Activated B cell treated with CpG ODN at 0.5 μM for 24 hours (primary cell): ENCODE data around the gene DLGAP1. TPM values are rescaled to one million over a fixed set of nuclear protein-coding genes. Genes with fewer than 3 reads are reported as not detected.
"Not testable (repeated sequence)": the region's sequence is repeated elsewhere in the genome, so short reads cannot be mapped to it uniquely, and the experiment has no call there.

Source experiments
- ATAC-seq: fragments of 200-7000 bp; cut with Tn5 transposase; one replicate; pipeline ENCODE4 v1.10.0; 2021; ENCODE audit warnings: low read depth, mild to moderate bottlenecking, moderate library complexity
- CTCF ChIA-PET: fragments of 350-600 bp; sonication (Branson Sonifier 250); formaldehyde crosslinking; loops from one replicate; lab custom pipeline; 2021; ENCODE audit warnings: antibody characterized with exemption; lab: Charles Lee
- POLR2A ChIA-PET: fragments of 350-600 bp; sonication (Branson Sonifier 250); formaldehyde crosslinking; loops from one replicate; lab custom pipeline; 2021; ENCODE audit warnings: antibody characterized with exemption; lab: Charles Lee
- DNase-seq: peaks from one replicate; pipeline ENCODE4 v3.0.0; 2022
- H3K27ac Mint-ChIP-seq: one replicate; pipeline ENCODE4 v1.8.0; 2020; ENCODE audit warnings: mixed read lengths
- H3K27me3 Mint-ChIP-seq: one replicate; pipeline ENCODE4 v1.8.0; 2021; ENCODE audit warnings: mixed read lengths
- H3K36me3 Mint-ChIP-seq: one replicate; pipeline ENCODE4 v1.8.0; 2021; ENCODE audit warnings: low read depth, mixed read lengths
- H3K4me1 Mint-ChIP-seq: one replicate; pipeline ENCODE4 v1.8.0; 2021; ENCODE audit warnings: mixed read lengths
- H3K4me3 Mint-ChIP-seq: one replicate; pipeline ENCODE4 v1.8.0; 2020; ENCODE audit warnings: mild to moderate bottlenecking, mixed read lengths
- H3K9me3 Mint-ChIP-seq: one replicate; pipeline ENCODE4 v1.8.0; 2020; ENCODE audit warnings: mixed read lengths
- intact Hi-C: fragments of 100-400 bp; cut with micrococcal nuclease; formaldehyde crosslinking; loops from one replicate; pipeline ENCODE4 v1.15.1; 2024
- total RNA-seq: library from RNA; stranded (reverse); gene quantifications from 2 replicates; pipeline ENCODE4 v1.2.3, GENCODE V29; 2022
- TF ChIP-seq, protein P1 (sequence below): fragments of 200-600 bp; IDR thresholded peaks from one replicate; pipeline ENCODE4 v1.8.0; 2022; ENCODE audit warnings: antibody characterized with exemption, mild to moderate bottlenecking

DLGAP1 gene
- total RNA-seq, 1 donor from 2014 or later: 0.18 TPM

GRCh38 chr18:3709205-3709604, 745.9 kb downstream of the DLGAP1 start:
- TF ChIP-seq, protein P1, sequence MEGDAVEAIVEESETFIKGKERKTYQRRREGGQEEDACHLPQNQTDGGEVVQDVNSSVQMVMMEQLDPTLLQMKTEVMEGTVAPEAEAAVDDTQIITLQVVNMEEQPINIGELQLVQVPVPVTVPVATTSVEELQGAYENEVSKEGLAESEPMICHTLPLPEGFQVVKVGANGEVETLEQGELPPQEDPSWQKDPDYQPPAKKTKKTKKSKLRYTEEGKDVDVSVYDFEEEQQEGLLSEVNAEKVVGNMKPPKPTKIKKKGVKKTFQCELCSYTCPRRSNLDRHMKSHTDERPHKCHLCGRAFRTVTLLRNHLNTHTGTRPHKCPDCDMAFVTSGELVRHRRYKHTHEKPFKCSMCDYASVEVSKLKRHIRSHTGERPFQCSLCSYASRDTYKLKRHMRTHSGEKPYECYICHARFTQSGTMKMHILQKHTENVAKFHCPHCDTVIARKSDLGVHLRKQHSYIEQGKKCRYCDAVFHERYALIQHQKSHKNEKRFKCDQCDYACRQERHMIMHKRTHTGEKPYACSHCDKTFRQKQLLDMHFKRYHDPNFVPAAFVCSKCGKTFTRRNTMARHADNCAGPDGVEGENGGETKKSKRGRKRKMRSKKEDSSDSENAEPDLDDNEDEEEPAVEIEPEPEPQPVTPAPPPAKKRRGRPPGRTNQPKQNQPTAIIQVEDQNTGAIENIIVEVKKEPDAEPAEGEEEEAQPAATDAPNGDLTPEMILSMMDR: no peak
- H3K4me3 Mint-ChIP-seq: no peak overlapping the region
- H3K27me3 Mint-ChIP-seq: peaks cover 17% of the 10 kb centered on the region
- intact Hi-C loops: no loop called here
- ChIA-PET CTCF (no interaction called here), POLR2A (no interaction called here)
- H3K36me3 Mint-ChIP-seq: no peaks in the 10 kb centered on the region
- no peaks in the 10 kb centered on the region for H3K4me1 Mint-ChIP-seq
- DNase-seq (no peak), ATAC-seq (no peak)
- no peak overlapping the region for H3K27ac Mint-ChIP-seq
- H3K9me3 Mint-ChIP-seq: no peaks in the 10 kb centered on the region

DNA sequence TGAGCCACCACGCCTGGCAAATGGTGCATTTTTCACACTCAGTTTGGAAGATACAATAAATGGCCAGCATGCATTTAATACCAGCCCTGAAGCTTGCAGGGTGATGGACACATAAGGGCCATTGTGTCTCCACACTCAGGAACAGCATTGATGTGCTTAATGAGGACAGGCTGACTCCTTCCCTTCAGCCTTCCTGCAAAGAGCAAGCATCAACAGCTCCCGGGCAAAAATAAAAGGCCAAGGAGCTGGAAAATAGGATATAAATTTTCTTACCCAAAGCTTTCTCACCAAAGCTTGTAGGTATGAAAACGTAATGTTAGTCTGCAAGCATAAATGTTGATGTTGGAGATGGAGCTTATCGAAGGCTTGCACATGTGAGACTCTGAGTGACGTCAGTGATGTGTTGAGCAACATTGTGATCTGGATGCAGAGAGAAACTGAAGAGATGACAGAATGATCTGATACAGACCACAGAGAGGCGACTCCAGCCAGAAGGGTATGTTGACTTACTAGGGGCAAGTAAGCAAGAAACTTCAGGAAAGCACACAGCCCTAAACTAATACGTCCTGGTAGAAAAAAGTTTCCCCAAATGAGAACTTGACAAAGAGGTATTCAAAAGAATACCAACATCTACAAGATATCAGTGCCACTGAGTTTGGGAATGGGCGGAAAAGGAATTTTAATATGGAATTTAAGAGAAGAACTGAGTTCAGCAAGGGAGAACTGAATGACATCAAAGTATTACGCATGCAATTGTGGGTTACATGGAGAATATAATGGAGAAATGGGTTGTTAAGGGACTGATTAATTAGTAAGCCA, 748.6 kb downstream of the DLGAP1 start:
- Mint-ChIP-seq H3K27me3 (peaks cover 23% of the 10 kb centered on the region), H3K27ac (no peak overlapping the region), H3K4me1 (peaks cover 2% of the 10 kb centered on the region), H3K36me3 (no peaks in the 10 kb centered on the region), H3K9me3 (no peaks in the 10 kb centered on the region), H3K4me3 (no peak overlapping the region)
- TF ChIP-seq, protein P1: no peak
- DNase-seq: no peak
- intact Hi-C loops: no loop called here
- POLR2A ChIA-PET: no interaction called here
- no peak for ATAC-seq
- CTCF ChIA-PET: no interaction called here

DNA sequence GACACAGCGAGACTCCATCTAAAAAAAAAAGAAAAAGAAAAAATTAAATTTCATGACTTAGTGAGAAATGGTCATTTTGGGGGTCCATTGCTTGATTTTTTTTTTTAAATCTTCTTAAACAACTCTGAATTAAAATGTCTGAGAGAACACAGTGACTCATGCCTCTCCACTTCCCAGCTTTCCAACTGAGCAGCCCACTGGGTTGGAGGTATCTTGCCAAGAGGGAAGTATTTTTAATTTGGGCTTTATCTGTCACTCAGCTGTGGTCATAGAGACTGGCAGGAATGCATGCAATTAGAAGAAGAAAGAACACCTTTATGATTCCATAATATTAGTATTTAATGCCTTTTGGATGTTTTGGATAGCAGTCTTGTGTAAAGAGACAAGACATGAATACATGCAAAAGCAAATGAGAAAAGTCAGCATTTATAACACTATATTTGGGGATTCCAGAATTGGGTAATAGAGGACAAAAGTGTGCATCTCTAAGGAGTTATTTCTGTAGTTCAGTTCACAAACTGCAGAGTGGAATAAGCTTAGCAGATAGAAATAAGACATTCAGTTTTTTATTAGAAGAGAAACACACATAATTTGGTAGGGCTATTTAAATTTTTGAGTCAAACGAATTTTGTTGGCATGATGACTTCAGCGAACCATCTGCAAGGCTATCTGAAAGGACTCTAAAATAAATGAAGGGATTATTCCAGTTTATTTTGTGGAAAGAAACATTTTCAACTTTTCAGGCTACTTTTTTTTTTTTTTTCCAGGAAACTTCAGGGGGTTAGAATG, 750.4 kb downstream of the DLGAP1 start:
- intact Hi-C loops: no loop called here
- H3K27me3 Mint-ChIP-seq: peaks cover 22% of the 10 kb centered on the region
- no peak overlapping the region for H3K4me3 Mint-ChIP-seq
- TF ChIP-seq, protein P1: no peak
- no peaks in the 10 kb centered on the region for H3K9me3 Mint-ChIP-seq
- DNase-seq (no peak), ATAC-seq (no peak)
- H3K27ac Mint-ChIP-seq: no peak overlapping the region
- H3K36me3 Mint-ChIP-seq: no peaks in the 10 kb centered on the region
- H3K4me1 Mint-ChIP-seq: peaks cover 7% of the 10 kb centered on the region
- CTCF ChIA-PET: interaction anchor here (0.7 to 0.9 kb wide), 2 partner anchors 238 to 291 kb away, joined by 3 to 4 read pairs; no protein-coding TSS in a partner anchor
- POLR2A ChIA-PET: no interaction called here

DNA sequence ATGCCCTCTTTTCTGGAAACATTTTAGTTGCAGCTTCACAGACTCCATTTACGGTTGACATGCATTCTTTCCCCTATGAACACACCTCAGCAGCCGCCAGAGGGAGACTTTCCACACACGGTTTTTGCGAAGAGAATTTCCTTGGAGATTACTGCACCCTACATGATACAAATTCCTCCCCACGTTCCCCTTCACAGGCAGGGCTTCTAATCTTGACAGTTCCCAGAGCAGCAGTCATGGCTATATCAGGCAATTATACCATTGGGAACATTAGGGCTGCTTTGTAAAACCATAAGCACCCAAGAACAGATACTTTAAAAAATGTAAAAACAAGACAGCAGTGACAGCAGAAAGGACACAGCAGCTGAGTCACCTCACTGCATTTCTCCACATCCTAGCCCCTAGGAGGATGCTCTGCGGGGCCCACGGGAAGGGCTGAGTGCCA, 751.4 kb downstream of the DLGAP1 start:
- H3K36me3 Mint-ChIP-seq: no peaks in the 10 kb centered on the region
- DNase-seq: no peak
- TF ChIP-seq, protein P1: no peak
- no peak overlapping the region for H3K4me3 Mint-ChIP-seq
- H3K4me1 Mint-ChIP-seq: peaks cover 10% of the 10 kb centered on the region
- CTCF ChIA-PET: interaction anchor here (0.9 to 1.1 kb wide), 2 partner anchors 11 to 292 kb away, joined by 3 read pairs; no protein-coding TSS in a partner anchor
- no peak overlapping the region for H3K27ac Mint-ChIP-seq
- ATAC-seq: no peak
- POLR2A ChIA-PET: no interaction called here
- intact Hi-C loops: loop anchor here (2.0 kb wide), 1 partner anchor 291 kb away; no protein-coding TSS in a partner anchor
- no peaks in the 10 kb centered on the region for H3K9me3 Mint-ChIP-seq
- peaks cover 25% of the 10 kb centered on the region for H3K27me3 Mint-ChIP-seq

DNA sequence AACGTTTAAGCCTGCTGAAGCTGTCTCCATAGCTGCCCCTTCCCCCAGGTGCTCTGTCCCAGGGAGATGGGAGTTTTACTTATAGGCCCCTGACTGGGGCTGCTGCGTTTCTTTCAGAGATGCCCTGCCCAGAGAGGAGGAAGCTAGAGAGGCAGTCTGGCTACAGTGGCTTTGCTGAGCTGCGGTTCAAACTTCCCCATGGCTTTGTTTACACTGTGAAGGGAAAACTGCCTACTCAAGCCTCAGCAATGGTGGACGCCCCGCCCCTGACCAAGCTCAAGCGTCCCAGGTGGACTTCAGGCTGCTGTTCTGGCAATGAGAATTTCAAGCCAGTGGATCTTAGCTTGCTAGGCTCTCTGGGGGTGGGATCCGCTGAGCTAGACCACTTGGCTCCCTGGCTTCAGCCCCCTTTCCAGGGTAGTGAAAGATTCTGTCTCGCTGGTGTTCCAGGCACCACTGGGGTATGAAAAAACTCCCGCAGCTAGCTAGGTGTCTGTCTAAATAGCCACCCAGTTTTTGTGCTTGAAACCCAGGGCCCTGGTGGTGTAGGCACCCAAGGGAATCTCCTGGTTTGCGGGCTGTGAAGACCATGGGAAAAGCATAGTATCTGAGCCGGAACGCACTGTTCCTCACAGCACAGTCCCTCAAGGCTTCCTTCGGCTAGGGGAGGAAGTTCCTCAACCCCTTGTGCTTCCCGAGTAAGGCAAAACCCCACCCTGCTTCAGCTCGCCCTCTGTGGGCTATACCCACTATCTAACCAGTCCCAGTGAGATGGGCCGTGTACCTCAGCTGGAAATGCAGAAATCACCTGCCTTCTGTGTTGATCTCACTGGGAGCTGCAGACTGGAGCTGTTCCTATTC, 755.2 kb downstream of the DLGAP1 start:
- POLR2A ChIA-PET, H3K4me1 Mint-ChIP-seq, H3K9me3 Mint-ChIP-seq, intact Hi-C loops, DNase-seq, H3K36me3 Mint-ChIP-seq, CTCF ChIA-PET, H3K27ac Mint-ChIP-seq, H3K4me3 Mint-ChIP-seq, ATAC-seq: not testable (repeated sequence)
- H3K27me3 Mint-ChIP-seq: peaks cover 30% of the 10 kb centered on the region

GRCh38 chr18:3694030-3694778, 760.9 kb downstream of the DLGAP1 start:
- DNase-seq, CTCF ChIA-PET, H3K9me3 Mint-ChIP-seq, H3K4me1 Mint-ChIP-seq, H3K36me3 Mint-ChIP-seq, POLR2A ChIA-PET, ATAC-seq, H3K27ac Mint-ChIP-seq, H3K4me3 Mint-ChIP-seq, intact Hi-C loops: not testable (repeated sequence)
- peaks cover 12% of the 10 kb centered on the region for H3K27me3 Mint-ChIP-seq
